WI38 (cell line): ENCODE results near the gene USB1.

Experiments
- H3K4me3 ChIP-seq: 2 replicates; pipeline ENCODE4 v1.5.1; 2011; ENCODE audit warnings: low read depth, mild to moderate bottlenecking, control low read depth, low read length
- CTCF ChIP-seq: IDR thresholded peaks from 2 replicates; pipeline ENCODE4 v1.5.1; 2012; ENCODE audit warnings: low read depth, mild to moderate bottlenecking, control low read depth, low read length

The USB1 gene

GRCh38 chr16:58000706-58001676, at the start of gene USB1:
Gene USB1 (plus strand): TSS chr16:58001407. CDS start chr16:58001484, 77 bp downstream.
- peak within 1 kb of the TSS; percentile 81 for H3K4me3 ChIP-seq
- peak; percentile 37 for TF ChIP-seq CTCF

- no peak for TF ChIP-seq CTCF
- no peak overlapping the region for H3K4me3 ChIP-seq
These were observed 48.3 kb upstream of the USB1 start for GRCh38 chr16:57952909-57953308.

GRCh38 chr16:57953857-57954256, 47.4 kb upstream of the USB1 start:
- TF ChIP-seq CTCF = no peak
- H3K4me3 ChIP-seq = no peak overlapping the region

- 0 out of 2 replicates have a peak, but pooled peaks have one; percentile 3 for TF ChIP-seq CTCF
These were observed 45.5 kb upstream of the USB1 start for GRCh38 chr16:57955572-57956188.

GRCh38 chr16:57956270-57956808, 44.9 kb upstream of the USB1 start:
- H3K4me3 ChIP-seq = no peak overlapping the region
- no peak for TF ChIP-seq CTCF

More at GRCh38 chr16:57955572-57956188, 45.5 kb upstream of the USB1 start:
- no peak overlapping the region for H3K4me3 ChIP-seq

- no peak for TF ChIP-seq CTCF
- H3K4me3 ChIP-seq = no peak overlapping the region
These were observed 44.1 kb upstream of the USB1 start for GRCh38 chr16:57956924-57957672.
